H1 (cell line): ENCODE results near the gene SCMH1. TPM values are rescaled to one million over a fixed set of nuclear protein-coding genes. Genes with fewer than 3 reads are reported as not detected.

Experiments used
- CTCF ChIA-PET: fragments of 300-600 bp; sonication (Branson Sonifier 250); formaldehyde crosslinking; loops from one replicate; lab custom pipeline; 2021; ENCODE audit not compliant: partially characterized antibody; lab: Charles Lee
- POLR2A ChIA-PET: fragments of 300-600 bp; sonication (Branson Sonifier 250); formaldehyde crosslinking; loops from one replicate; lab custom pipeline; 2021; ENCODE audit warnings: inconsistent platforms; ENCODE audit not compliant: partially characterized antibody; lab: Charles Lee
- DNase-seq, 2 experiments: peaks; one replicate each; pipeline versions ENCODE4 v3.0.0 to v3.0.0-alpha.2; 2010 to 2022; ENCODE audit warnings: low spot score in 2 of 2, low read depth in 1 of 2, mixed read lengths in 1 of 2
- FAIRE-seq: peaks from 2 replicates; lab custom pipeline; 2011; peaks lifted over from hg19 to GRCh38; lab: Jason Lieb, UNC
- H2AFZ ChIP-seq: 2 replicates; pipeline ENCODE4 v1.8.1; 2012; ENCODE audit warnings: low read length, inconsistent platforms
- H2AK5ac ChIP-seq: 2 replicates; pipeline ENCODE4 v1.6.1; 2013; ENCODE audit warnings: low read depth, low read length
- H2BK120ac ChIP-seq: replicated peaks from 2 replicates; pipeline ENCODE3; 2013; ENCODE audit warnings: low read depth, low read length, inconsistent platforms
- H2BK12ac ChIP-seq: 2 replicates; pipeline ENCODE4 v1.6.1; 2013; ENCODE audit warnings: low read depth, low read length
- H2BK15ac ChIP-seq: 2 replicates; pipeline ENCODE4 v1.6.1; 2013; ENCODE audit warnings: low read length
- H2BK20ac ChIP-seq: 2 replicates; pipeline ENCODE4 v1.6.1; 2013; ENCODE audit warnings: low read length
- H2BK5ac ChIP-seq: 2 replicates; pipeline ENCODE4 v1.6.1; 2013; ENCODE audit warnings: low read depth, low read length
- H3K14ac ChIP-seq: 2 replicates; pipeline ENCODE4 v1.6.1; 2013; ENCODE audit warnings: inconsistent platforms; ENCODE audit not compliant: insufficient read length
- H3K18ac ChIP-seq: 2 replicates; pipeline ENCODE4 v1.6.1; 2013; ENCODE audit warnings: low read length; ENCODE audit errors: extremely low read depth
- H3K23ac ChIP-seq: 2 replicates; pipeline ENCODE4 v1.6.1; 2013; ENCODE audit warnings: inconsistent platforms; ENCODE audit not compliant: insufficient read length
- H3K23me2 ChIP-seq: 2 replicates; pipeline ENCODE4 v1.6.1; 2013; ENCODE audit warnings: low read depth, low read length
- H3K27ac ChIP-seq: 2 replicates; pipeline ENCODE4 v1.6.1; 2011; ENCODE audit warnings: low read depth, low read length, inconsistent platforms
- H3K27me3 ChIP-seq, 4 experiments: replicated peaks in 1 of 4; 1 replicate in 1 of 4; 2 replicates in 3 of 4; pipeline versions ENCODE4 v1.6.1 to v1.8.1; 2011 to 2013; ENCODE audit warnings: low read length in 3 of 4, mild to moderate bottlenecking in 3 of 4, inconsistent platforms in 2 of 4, mixed read lengths in 2 of 4, moderate library complexity in 1 of 4; ENCODE audit not compliant: control insufficient read depth in 3 of 4, insufficient read depth in 3 of 4; ENCODE audit errors: extremely low read depth in 1 of 4
- H3K36me3 ChIP-seq, 4 experiments: 2 replicates each; pipeline versions ENCODE4 v1.6.1 to v1.8.1; 2011 to 2013; ENCODE audit warnings: mild to moderate bottlenecking in 4 of 4, low read length in 3 of 4, moderate library complexity in 2 of 4, control low read depth in 1 of 4, inconsistent platforms in 1 of 4; ENCODE audit not compliant: insufficient read depth in 4 of 4, control insufficient read depth in 2 of 4
- H3K4ac ChIP-seq: replicated peaks from 2 replicates; pipeline ENCODE3; 2013; ENCODE audit warnings: low read length, low read depth, mixed read lengths, inconsistent platforms; ENCODE audit not compliant: insufficient read length
- H3K4me1 ChIP-seq, 4 experiments: replicated peaks in 1 of 4; 1 replicate in 1 of 4; 2 replicates in 3 of 4; pipeline versions ENCODE4 v1.6.1 to v1.8.1; 2011 to 2013; ENCODE audit warnings: low read length in 3 of 4, inconsistent platforms in 2 of 4, mixed read lengths in 1 of 4; ENCODE audit not compliant: insufficient read depth in 4 of 4, control insufficient read depth in 3 of 4
- H3K4me2 ChIP-seq, 2 experiments: 2 replicates each; pipeline versions ENCODE4 v1.6.1 to v1.8.1; 2011 to 2013; ENCODE audit warnings: low read depth in 2 of 2, low read length in 2 of 2, control low read depth in 1 of 2, inconsistent platforms in 1 of 2, mild to moderate bottlenecking in 1 of 2; ENCODE audit not compliant: insufficient read depth in 1 of 2
- H3K4me3 ChIP-seq, 4 experiments: fragments of 200-600, 300-600 bp in 1 of 4; sonication (generic), shearing (Covaris generic), sonication (Bioruptor Twin) in 1 of 4; 2 replicates each; pipeline versions ENCODE4 v1.5.1 to v1.8.1; 2011 to 2016; ENCODE audit warnings: low read length in 4 of 4, low read depth in 3 of 4, control low read depth in 2 of 4, inconsistent platforms in 2 of 4, mild to moderate bottlenecking in 2 of 4, mixed read lengths in 1 of 4, moderate library complexity in 1 of 4; ENCODE audit not compliant: insufficient read depth in 2 of 4; ENCODE audit errors: extremely low read depth in 1 of 4
- H3K56ac ChIP-seq: replicated peaks from 2 replicates; pipeline ENCODE3; 2013; ENCODE audit warnings: low read depth, mild to moderate bottlenecking, mixed read lengths, low read length, inconsistent platforms; ENCODE audit not compliant: insufficient read length
- H3K79me1 ChIP-seq: 2 replicates; pipeline ENCODE4 v1.6.1; 2013; ENCODE audit warnings: low read depth, low read length, control low read depth
- H3K79me2 ChIP-seq, 2 experiments: 2 replicates each; pipeline versions ENCODE4 v1.6.1 to v1.8.1; 2012 to 2013; ENCODE audit warnings: low read length in 2 of 2, mild to moderate bottlenecking in 2 of 2, inconsistent platforms in 1 of 2; ENCODE audit not compliant: insufficient read depth in 2 of 2, control insufficient read depth in 1 of 2
- H3K9ac ChIP-seq, 4 experiments: replicated peaks in 1 of 4; 1 replicate in 1 of 4; 2 replicates in 3 of 4; pipeline versions ENCODE4 v1.6.1 to v1.8.1; 2011 to 2013; ENCODE audit warnings: low read depth in 3 of 4, low read length in 3 of 4, control low read depth in 2 of 4, mild to moderate bottlenecking in 2 of 4, moderate library complexity in 2 of 4, inconsistent platforms in 1 of 4; ENCODE audit errors: extremely low read depth in 1 of 4
- H3K9me3 ChIP-seq, 2 experiments: 2 replicates each; pipeline versions ENCODE4 v1.6.1 to v1.8.1; 2012 to 2013; ENCODE audit warnings: mild to moderate bottlenecking in 2 of 2, moderate library complexity in 2 of 2, control low read depth in 1 of 2, inconsistent platforms in 1 of 2, low read depth in 1 of 2, low read length in 1 of 2, mixed read lengths in 1 of 2; ENCODE audit not compliant: insufficient read depth in 2 of 2
- H4K20me1 ChIP-seq, 2 experiments: replicated peaks in 1 of 2; 2 replicates each; pipeline versions ENCODE3 to v1.8.1; 2011 to 2013; ENCODE audit warnings: inconsistent platforms in 2 of 2, low read length in 2 of 2, mild to moderate bottlenecking in 1 of 2; ENCODE audit not compliant: insufficient read depth in 2 of 2, control insufficient read depth in 1 of 2
- H4K5ac ChIP-seq: 2 replicates; pipeline ENCODE4 v1.6.1; 2013; ENCODE audit warnings: low read length, low read depth, mixed read lengths, inconsistent platforms; ENCODE audit not compliant: insufficient read length
- H4K8ac ChIP-seq: 2 replicates; pipeline ENCODE4 v1.8.0; 2013; ENCODE audit warnings: mild to moderate bottlenecking, moderate library complexity, low read length, inconsistent platforms; ENCODE audit not compliant: insufficient read depth; ENCODE audit errors: extremely low read depth
- H4K91ac ChIP-seq: replicated peaks from 2 replicates; pipeline ENCODE3; 2013; ENCODE audit warnings: low read length, mixed read lengths, inconsistent platforms; ENCODE audit not compliant: insufficient read length
- KDM4A ChIP-seq: IDR thresholded peaks from one replicate; pipeline ENCODE4 v1.7.1; 2012; ENCODE audit warnings: low read depth, mild to moderate bottlenecking, moderate library complexity, low read length, inconsistent platforms; ENCODE audit not compliant: severe bottlenecking
- WGBS, 2 experiments: shearing (Covaris generic) in 1 of 2; methylation state at CpG; one replicate each; pipeline versions ENCODE4 v1.1.6 to v1.1.7; 2013 to 2015; ENCODE audit warnings: low lambda C conversion rate in 2 of 2, mixed read lengths in 2 of 2, inconsistent platforms in 1 of 2, low coverage in 1 of 2, missing lambda C conversion rate in 1 of 2; ENCODE audit not compliant: insufficient replicate concordance in 2 of 2, insufficient coverage in 1 of 2, insufficient read length in 1 of 2; ENCODE audit errors: extremely low coverage in 1 of 2, missing lambda C conversion rate in 1 of 2; 5-methylcytosine and 5-hydroxymethylcytosine counted together
- polyA plus RNA-seq, 7 experiments: library from polyadenylated mRNA; depleted of rRNA in 3 of 7; stranded (reverse) in 5 of 7; unstranded in 2 of 7; fragments of >200 nt in 5 of 7; fragments of 200-250 nt in 2 of 7; gene quantifications; 1 replicate in 5 of 7; 2 replicates in 1 of 7; 4 replicates in 1 of 7; pipeline versions ENCODE4 v1.2.1 to v1.2.3, GENCODE V29; 2011 to 2013; ENCODE audit warnings: missing spikeins in 2 of 7, mixed read lengths in 2 of 7
- total RNA-seq: library from RNA; stranded (reverse); fragmentation: NEBNext Ultra II Directional; extraction: Animal tissue kit (Norgen Biotek cat#: 25700); gene quantifications from 2 replicates; pipeline ENCODE4 v1.2.1, GENCODE V29; 2021

SCMH1 gene
- total and polyA plus RNA-seq, 2 of the 8 experiments (the other 6 are each of a cell fraction or from before 2014, with no cell fraction given): 16.6 to 30.7 TPM

GRCh38 chr1:41022424-41022823, 219.7 kb downstream of the SCMH1 start:
- Histone ChIP-seq H3K36me3 (peaks cover 2 to 16% (median 8%) of the 10 kb centered on the region in 4 experiments; a peak in 5 of 8 replicates), H4K8ac (no peak overlapping the region), H2BK20ac (no peak overlapping the region), H3K18ac (no peak overlapping the region), H2BK12ac (no peak overlapping the region), H4K91ac (no peak overlapping the region), H3K79me2 (no peaks in the 10 kb centered on the region), H3K23ac (no peak overlapping the region), H3K14ac (no peak overlapping the region), H2BK120ac (no peak overlapping the region), H3K9ac (no peak overlapping the region), H3K4me2 (no peak overlapping the region), H3K79me1 (no peaks in the 10 kb centered on the region), H3K23me2 (no peaks in the 10 kb centered on the region), H3K27me3 (peaks cover 0 to 13% (median 6%) of the 10 kb centered on the region in 4 experiments; a peak in 5 of 7 replicates), H3K27ac (no peak overlapping the region), H3K9me3 (no peaks in the 10 kb centered on the region), H3K4me1 (peaks cover 0 to 7% (median 4%) of the 10 kb centered on the region in 4 experiments; a peak in 4 of 7 replicates), H3K56ac (no peak overlapping the region), H4K20me1 (peaks cover 4 to 6% of the 10 kb centered on the region in 2 experiments), H2AK5ac (no peak overlapping the region), H2BK15ac (no peak overlapping the region), H4K5ac (no peak overlapping the region), H2AFZ (no peak overlapping the region)
- WGBS, 2 experiments: 91% methylated on average over 10 of the region's 10 CpGs; no CpG with 5 or more reads in 1 of the 2 experiments
- FAIRE-seq (no peak), DNase-seq (no peak)
- ChIA-PET POLR2A (interaction anchor here (1.0 to 3.4 kb wide), 9 partner anchors 8 to 47 kb away, joined by 3 to 17 read pairs (median 5); partner anchors contain the start of gene CTPS1), CTCF (interaction anchor here (0.7 to 1.5 kb wide), 8 partner anchors 11 to 470 kb away, joined by 3 to 4 read pairs (median 3); no protein-coding TSS in a partner anchor)
- TF ChIP-seq KDM4A: no peak
- TF ChIP-seq, all 59 proteins: peak for 0
- H3K4me3 ChIP-seq: no peak overlapping the region
- no peak overlapping the region for H3K4ac ChIP-seq
- H2BK5ac ChIP-seq: no peak overlapping the region
